Measurements from ENCODE around the gene CDK17. TPM values are rescaled to one million over a fixed set of nuclear protein-coding genes. Genes with fewer than 3 reads are reported as not detected.
A peak's percentile ranks its signal among the peaks of the same experiment; 100 is the strongest.
"Not testable (repeated sequence)": the region's sequence is repeated elsewhere in the genome, so short reads cannot be mapped to it uniquely, and the experiment has no call there.

Gene CDK17
- total and polyA plus RNA-seq, 2 donors (not counting 1 experiment from before 2014, with no cell fraction given) = 50.0 to 109 TPM

DNA sequence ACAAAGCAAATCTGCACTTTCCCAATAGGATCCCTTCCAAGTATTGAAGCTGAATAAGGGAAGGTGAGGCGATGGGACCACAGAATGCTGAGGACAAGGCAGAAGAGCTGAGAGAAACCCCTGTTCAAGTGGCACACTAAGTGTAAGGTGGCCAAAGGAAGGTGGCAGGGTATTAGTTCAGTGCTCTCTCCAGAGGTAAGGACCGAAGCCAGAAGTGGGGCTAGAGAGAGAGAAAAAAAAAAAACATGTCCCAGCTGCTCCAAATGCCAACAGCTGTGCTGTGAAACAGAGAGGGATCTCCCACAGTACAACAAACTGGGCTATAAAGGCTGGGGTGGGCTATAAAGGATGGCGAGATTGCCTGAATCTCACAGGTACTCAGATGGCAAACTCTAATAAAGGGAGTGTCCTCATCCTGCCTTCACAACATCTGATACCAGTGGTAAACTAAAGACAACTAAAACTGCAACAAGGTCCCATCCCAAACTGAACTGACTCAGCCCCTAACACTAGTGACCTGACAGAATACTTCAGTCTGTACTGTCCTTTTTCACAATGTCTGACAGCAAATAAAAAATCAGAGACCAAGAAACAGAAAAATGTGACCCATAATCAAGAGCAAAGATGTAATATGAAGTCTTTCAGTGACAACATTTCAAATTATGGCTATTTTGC, 47.9 kb downstream of the CDK17 start:
- peak overlapping the region; percentile 27 for H3K27ac ChIP-seq (ENCODE audit: insufficient read depth, low read length)
- H3K9me3 ChIP-seq (ENCODE audit: control insufficient read depth, insufficient read depth, low read depth, low read length) = no peaks in the 10 kb centered on the region
- H2AFZ ChIP-seq (ENCODE audit: low read length) = no peak overlapping the region
- DNase-seq (ENCODE audit: low read depth in 2 of 2) = no peak
- TF ChIP-seq, protein P1, sequence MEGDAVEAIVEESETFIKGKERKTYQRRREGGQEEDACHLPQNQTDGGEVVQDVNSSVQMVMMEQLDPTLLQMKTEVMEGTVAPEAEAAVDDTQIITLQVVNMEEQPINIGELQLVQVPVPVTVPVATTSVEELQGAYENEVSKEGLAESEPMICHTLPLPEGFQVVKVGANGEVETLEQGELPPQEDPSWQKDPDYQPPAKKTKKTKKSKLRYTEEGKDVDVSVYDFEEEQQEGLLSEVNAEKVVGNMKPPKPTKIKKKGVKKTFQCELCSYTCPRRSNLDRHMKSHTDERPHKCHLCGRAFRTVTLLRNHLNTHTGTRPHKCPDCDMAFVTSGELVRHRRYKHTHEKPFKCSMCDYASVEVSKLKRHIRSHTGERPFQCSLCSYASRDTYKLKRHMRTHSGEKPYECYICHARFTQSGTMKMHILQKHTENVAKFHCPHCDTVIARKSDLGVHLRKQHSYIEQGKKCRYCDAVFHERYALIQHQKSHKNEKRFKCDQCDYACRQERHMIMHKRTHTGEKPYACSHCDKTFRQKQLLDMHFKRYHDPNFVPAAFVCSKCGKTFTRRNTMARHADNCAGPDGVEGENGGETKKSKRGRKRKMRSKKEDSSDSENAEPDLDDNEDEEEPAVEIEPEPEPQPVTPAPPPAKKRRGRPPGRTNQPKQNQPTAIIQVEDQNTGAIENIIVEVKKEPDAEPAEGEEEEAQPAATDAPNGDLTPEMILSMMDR (conservative IDR thresholded peaks at IDR 0.05 in 1 of 2, IDR thresholded peaks at IDR 0.05 in 1 of 2; ENCODE audit: low read depth in 1 of 2, low read length in 2 of 2) = no peak
- TF ChIP-seq EZH2 (IDR thresholded peaks at IDR 0.05; ENCODE audit: low read length, missing control alignments) = no peak
- no peak overlapping the region for H3K4me2 ChIP-seq (ENCODE audit: extremely low read depth, insufficient read depth, low read length)
- H3K9ac ChIP-seq (ENCODE audit: insufficient read depth, low read length) = no peak overlapping the region
- peaks cover 4% of the 10 kb centered on the region for H3K4me1 ChIP-seq (ENCODE audit: control insufficient read depth, extremely low read depth, insufficient read depth, low read length)
- H3K4me3 ChIP-seq (replicated peaks in 1 of 4; ENCODE audit: control extremely low read depth in 1 of 4, insufficient read depth in 1 of 4, low read depth in 3 of 4, low read length in 4 of 4) = no peak overlapping the region
- H4K20me1 ChIP-seq (ENCODE audit: control insufficient read depth, extremely low read depth, insufficient read depth, low read length) = no peaks in the 10 kb centered on the region
- H3K36me3 ChIP-seq (ENCODE audit: control insufficient read depth, insufficient read depth, low read length) = no peaks in the 10 kb centered on the region
- peaks cover 98% of the 10 kb centered on the region for H3K79me2 ChIP-seq (ENCODE audit: control insufficient read depth, insufficient read depth, low read length)
- H3K27me3 ChIP-seq (ENCODE audit: control insufficient read depth, insufficient read depth, low read length) = no peaks in the 10 kb centered on the region

DNA sequence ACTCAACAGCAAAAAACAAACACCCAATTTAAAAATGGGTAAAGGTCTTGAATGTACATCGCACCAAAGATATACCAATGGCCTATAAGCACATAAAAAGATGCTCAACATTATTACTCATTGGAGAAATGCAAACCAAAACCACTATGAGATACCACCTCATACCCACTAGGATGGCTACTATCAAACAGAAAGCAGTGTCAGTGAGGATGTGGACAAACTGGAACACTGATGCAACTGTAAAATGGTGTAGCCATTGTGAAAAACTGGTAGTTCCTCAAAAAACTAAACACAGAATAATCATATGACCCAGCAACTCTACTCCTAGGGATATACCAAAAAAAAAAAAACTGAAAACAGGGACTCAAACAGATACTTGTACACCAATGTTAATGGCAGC, 49.3 kb downstream of the CDK17 start:
- no peak for DNase-seq (ENCODE audit: low read depth in 2 of 2)

DNA sequence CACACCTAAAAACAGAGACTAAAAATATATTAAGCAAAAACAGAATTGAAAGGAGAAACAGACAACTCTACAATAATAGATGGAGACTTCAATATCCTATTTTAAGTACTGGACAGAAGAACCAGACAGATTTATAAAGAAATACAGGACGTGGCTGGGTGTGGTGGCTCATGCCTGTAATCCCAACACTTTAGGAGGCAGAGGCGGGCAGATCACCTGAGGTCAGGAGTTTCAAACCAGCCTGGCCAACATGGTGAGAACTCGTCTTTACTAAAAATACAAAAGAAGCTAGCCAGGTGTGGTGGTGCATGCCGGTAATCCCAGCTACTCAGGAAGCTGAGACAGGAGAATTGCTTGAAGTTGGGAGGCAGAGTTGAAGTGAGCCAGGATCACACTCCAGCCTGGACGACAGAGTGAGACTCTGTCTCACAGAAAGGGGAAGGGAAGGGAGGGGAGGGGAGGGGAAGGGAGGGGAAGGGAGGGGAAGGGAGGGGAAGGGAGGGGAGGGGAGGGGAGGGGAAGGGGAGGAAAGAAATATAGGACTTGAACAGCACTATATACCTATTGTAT, 53.0 kb downstream of the CDK17 start:
- Histone ChIP-seq H3K9me3 (ENCODE audit: control insufficient read depth, insufficient read depth, low read depth, low read length) (peaks cover 2% of the 10 kb centered on the region), H2AFZ (ENCODE audit: low read length) (no peak overlapping the region), H3K27ac (ENCODE audit: insufficient read depth, low read length) (peak overlapping the region; percentile 37), H3K4me1 (ENCODE audit: control insufficient read depth, extremely low read depth, insufficient read depth, low read length) (peaks cover 2% of the 10 kb centered on the region), H3K36me3 (ENCODE audit: control insufficient read depth, insufficient read depth, low read length) (no peaks in the 10 kb centered on the region), H3K27me3 (ENCODE audit: control insufficient read depth, insufficient read depth, low read length) (no peaks in the 10 kb centered on the region), H3K4me2 (ENCODE audit: extremely low read depth, insufficient read depth, low read length) (peak overlapping the region; percentile 71), H3K9ac (ENCODE audit: insufficient read depth, low read length) (peak overlapping the region; percentile 10), H4K20me1 (ENCODE audit: control insufficient read depth, extremely low read depth, insufficient read depth, low read length) (no peaks in the 10 kb centered on the region), H3K79me2 (ENCODE audit: control insufficient read depth, insufficient read depth, low read length) (peaks cover 95% of the 10 kb centered on the region), H3K4me3 (replicated peaks in 1 of 4; ENCODE audit: control extremely low read depth in 1 of 4, insufficient read depth in 1 of 4, low read depth in 3 of 4, low read length in 4 of 4) (peak overlapping the region in 2 of 4 experiments; percentile 30 to 33)
- DNase-seq (ENCODE audit: low read depth in 2 of 2) = no peak
- TF ChIP-seq EZH2 (IDR thresholded peaks at IDR 0.05; ENCODE audit: low read length, missing control alignments) = no peak
- TF ChIP-seq, protein P1 (conservative IDR thresholded peaks at IDR 0.05 in 1 of 2, IDR thresholded peaks at IDR 0.05 in 1 of 2; ENCODE audit: low read depth in 1 of 2, low read length in 2 of 2) = no peak

More for the DNA sequence above, 49.3 kb downstream of the CDK17 start:
- Histone ChIP-seq H3K4me1 (ENCODE audit: control insufficient read depth, extremely low read depth, insufficient read depth, low read length) (peaks cover 4% of the 10 kb centered on the region), H3K79me2 (ENCODE audit: control insufficient read depth, insufficient read depth, low read length) (peaks cover 97% of the 10 kb centered on the region), H3K9me3 (ENCODE audit: control insufficient read depth, insufficient read depth, low read depth, low read length) (no peaks in the 10 kb centered on the region), H3K9ac (ENCODE audit: insufficient read depth, low read length) (no peak overlapping the region), H3K36me3 (ENCODE audit: control insufficient read depth, insufficient read depth, low read length) (no peaks in the 10 kb centered on the region), H3K4me3 (replicated peaks in 1 of 4; ENCODE audit: control extremely low read depth in 1 of 4, insufficient read depth in 1 of 4, low read depth in 3 of 4, low read length in 4 of 4) (no peak overlapping the region), H4K20me1 (ENCODE audit: control insufficient read depth, extremely low read depth, insufficient read depth, low read length) (no peaks in the 10 kb centered on the region), H2AFZ (ENCODE audit: low read length) (no peak overlapping the region), H3K27me3 (ENCODE audit: control insufficient read depth, insufficient read depth, low read length) (no peaks in the 10 kb centered on the region), H3K27ac (ENCODE audit: insufficient read depth, low read length) (no peak overlapping the region), H3K4me2 (ENCODE audit: extremely low read depth, insufficient read depth, low read length) (no peak overlapping the region)
- TF ChIP-seq EZH2 (IDR thresholded peaks at IDR 0.05; ENCODE audit: low read length, missing control alignments) = no peak
- TF ChIP-seq, protein P1 (conservative IDR thresholded peaks at IDR 0.05 in 1 of 2, IDR thresholded peaks at IDR 0.05 in 1 of 2; ENCODE audit: low read depth in 1 of 2, low read length in 2 of 2) = no peak

DNA sequence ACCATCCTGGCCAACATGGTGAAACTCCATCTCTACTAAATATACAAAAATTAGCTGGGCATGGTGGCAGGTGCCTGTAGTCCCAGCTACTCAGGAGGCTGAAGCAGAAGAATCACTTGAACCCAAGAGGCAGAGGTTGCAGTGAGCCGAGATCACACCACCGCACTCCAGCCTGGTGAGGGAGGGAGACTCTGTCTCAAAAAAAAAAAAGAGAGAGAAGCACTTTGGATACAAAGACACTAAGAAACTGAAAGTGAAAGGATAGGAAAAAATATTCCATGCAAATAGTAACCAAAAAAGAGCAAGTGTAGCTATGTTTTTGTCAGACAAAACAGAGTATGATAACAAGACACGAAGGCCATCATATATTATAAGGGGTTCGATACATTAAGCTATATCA, 53.5 kb downstream of the CDK17 start:
- Histone ChIP-seq H3K9ac (ENCODE audit: insufficient read depth, low read length) (peak overlapping the region; percentile 10), H3K4me2 (ENCODE audit: extremely low read depth, insufficient read depth, low read length) (peak overlapping the region; percentile 71), H3K79me2 (ENCODE audit: control insufficient read depth, insufficient read depth, low read length) (peaks cover 95% of the 10 kb centered on the region), H3K4me3 (replicated peaks in 1 of 4; ENCODE audit: control extremely low read depth in 1 of 4, insufficient read depth in 1 of 4, low read depth in 3 of 4, low read length in 4 of 4) (peak overlapping the region in 2 of 4 experiments; percentile 30 to 33)
- H3K9me3 ChIP-seq (ENCODE audit: control insufficient read depth, insufficient read depth, low read depth, low read length); H4K20me1 ChIP-seq (ENCODE audit: control insufficient read depth, extremely low read depth, insufficient read depth, low read length); H3K27ac ChIP-seq (ENCODE audit: insufficient read depth, low read length); H3K4me1 ChIP-seq (ENCODE audit: control insufficient read depth, extremely low read depth, insufficient read depth, low read length); H3K36me3 ChIP-seq (ENCODE audit: control insufficient read depth, insufficient read depth, low read length); H2AFZ ChIP-seq (ENCODE audit: low read length); H3K27me3 ChIP-seq (ENCODE audit: control insufficient read depth, insufficient read depth, low read length): not testable (repeated sequence)
- DNase-seq (ENCODE audit: low read depth in 2 of 2) = peak in 1 of 2 donors; percentile 28

Measured in fibroblast of lung (primary cell).